Measurements from ENCODE around the gene FGD1.

GRCh38 chrX:54496517-54496852 lies 451 bp upstream of the FGD1 start:
- TF ChIP-seq FOXJ3 (CRISPR knock-in tag; IDR thresholded peaks at IDR 0.05; ENCODE audit: borderline replicate concordance) (no peak), ESRRA (CRISPR knock-in tag; IDR thresholded peaks at IDR 0.05; ENCODE audit: borderline replicate concordance) (no peak)

Measured in WTC11 (cell line).